Fibroblast of the aortic adventitia (primary cell): ENCODE measurements around the gene ANO7. TPM values are rescaled to one million over a fixed set of nuclear protein-coding genes. Genes with fewer than 3 reads are reported as not detected.

Experiments
- DNase-seq: peaks from one replicate; pipeline ENCODE4 v3.0.0-alpha.2; 2010; ENCODE audit warnings: low read depth
- H3K4me3 ChIP-seq: 2 replicates; pipeline ENCODE4 v1.5.1; 2011; ENCODE audit warnings: low read depth, mild to moderate bottlenecking, control low read depth, low read length, moderate library complexity
- CTCF ChIP-seq: IDR thresholded peaks from 2 replicates; pipeline ENCODE4 v1.5.1; 2011; ENCODE audit warnings: mild to moderate bottlenecking, low read length, control low read depth, inconsistent platforms; ENCODE audit not compliant: insufficient read depth
- total RNA-seq: library from RNA; depleted of rRNA; stranded (reverse); fragments of >200 nt; gene quantifications from 2 replicates; pipeline ENCODE4 v1.2.3, GENCODE V29; 2012; ENCODE audit warnings: low replicate concordance

ANO7 gene, protein sequence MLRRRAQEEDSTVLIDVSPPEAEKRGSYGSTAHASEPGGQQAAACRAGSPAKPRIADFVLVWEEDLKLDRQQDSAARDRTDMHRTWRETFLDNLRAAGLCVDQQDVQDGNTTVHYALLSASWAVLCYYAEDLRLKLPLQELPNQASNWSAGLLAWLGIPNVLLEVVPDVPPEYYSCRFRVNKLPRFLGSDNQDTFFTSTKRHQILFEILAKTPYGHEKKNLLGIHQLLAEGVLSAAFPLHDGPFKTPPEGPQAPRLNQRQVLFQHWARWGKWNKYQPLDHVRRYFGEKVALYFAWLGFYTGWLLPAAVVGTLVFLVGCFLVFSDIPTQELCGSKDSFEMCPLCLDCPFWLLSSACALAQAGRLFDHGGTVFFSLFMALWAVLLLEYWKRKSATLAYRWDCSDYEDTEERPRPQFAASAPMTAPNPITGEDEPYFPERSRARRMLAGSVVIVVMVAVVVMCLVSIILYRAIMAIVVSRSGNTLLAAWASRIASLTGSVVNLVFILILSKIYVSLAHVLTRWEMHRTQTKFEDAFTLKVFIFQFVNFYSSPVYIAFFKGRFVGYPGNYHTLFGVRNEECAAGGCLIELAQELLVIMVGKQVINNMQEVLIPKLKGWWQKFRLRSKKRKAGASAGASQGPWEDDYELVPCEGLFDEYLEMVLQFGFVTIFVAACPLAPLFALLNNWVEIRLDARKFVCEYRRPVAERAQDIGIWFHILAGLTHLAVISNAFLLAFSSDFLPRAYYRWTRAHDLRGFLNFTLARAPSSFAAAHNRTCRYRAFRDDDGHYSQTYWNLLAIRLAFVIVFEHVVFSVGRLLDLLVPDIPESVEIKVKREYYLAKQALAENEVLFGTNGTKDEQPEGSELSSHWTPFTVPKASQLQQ
- 1.1 and 1.7 TPM in 2 replicates for total RNA-seq

DNA sequence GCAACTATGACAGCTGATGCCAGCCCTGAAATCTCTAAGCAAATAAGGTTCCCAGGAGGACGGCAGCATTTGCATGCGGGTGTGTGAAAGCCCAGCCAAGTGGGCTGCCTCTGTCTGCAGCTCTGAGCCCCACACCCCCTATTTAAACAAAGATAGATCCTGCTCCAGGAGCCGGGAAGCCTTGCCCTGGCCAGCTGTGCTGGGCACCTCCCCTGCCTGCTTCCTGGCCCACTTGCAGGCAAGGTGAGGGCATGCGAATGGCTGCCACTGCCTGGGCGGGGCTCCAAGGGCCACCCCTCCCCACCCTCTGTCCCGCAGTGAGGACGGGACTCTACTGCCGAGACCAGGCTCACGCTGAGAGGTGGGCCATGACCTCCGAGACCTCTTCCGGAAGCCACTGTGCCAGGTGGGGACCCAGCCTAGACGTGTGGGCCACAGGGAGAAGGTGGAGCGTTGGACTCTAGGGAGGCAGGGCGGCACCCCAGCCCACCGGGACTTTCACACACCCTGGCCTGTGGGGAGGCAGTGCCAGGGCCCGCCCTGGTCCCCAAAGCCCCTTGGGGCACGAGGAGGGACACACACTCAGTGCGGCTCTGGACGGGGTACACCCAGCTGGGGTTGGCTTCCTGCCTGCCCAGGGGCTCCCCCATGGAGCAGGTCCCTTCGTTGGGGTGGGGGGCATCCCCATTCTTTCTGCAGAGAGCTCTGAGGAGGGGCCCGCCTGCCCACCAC, at the start of gene ANO7:
Gene ANO7 (plus strand): TSS at position 317 of the 732 bp plus-strand sequence. CDS start 1,387 bp downstream, outside the sequence.
- H3K4me3 ChIP-seq, result no peak within 1 kb of the TSS
- no peak for TF ChIP-seq CTCF
- DNase-seq, result no peak

GRCh38 chr2:241139531-241140444, 48.7 kb upstream of the ANO7 start:
- TF ChIP-seq CTCF, result no peak
- no peak overlapping the region for H3K4me3 ChIP-seq
- DNase-seq, result no peak

- DNase-seq, result no peak
- no peak for TF ChIP-seq CTCF
- H3K4me3 ChIP-seq, result no peak overlapping the region
These were observed 48.0 kb upstream of the ANO7 start for GRCh38 chr2:241140445-241140840.

DNA sequence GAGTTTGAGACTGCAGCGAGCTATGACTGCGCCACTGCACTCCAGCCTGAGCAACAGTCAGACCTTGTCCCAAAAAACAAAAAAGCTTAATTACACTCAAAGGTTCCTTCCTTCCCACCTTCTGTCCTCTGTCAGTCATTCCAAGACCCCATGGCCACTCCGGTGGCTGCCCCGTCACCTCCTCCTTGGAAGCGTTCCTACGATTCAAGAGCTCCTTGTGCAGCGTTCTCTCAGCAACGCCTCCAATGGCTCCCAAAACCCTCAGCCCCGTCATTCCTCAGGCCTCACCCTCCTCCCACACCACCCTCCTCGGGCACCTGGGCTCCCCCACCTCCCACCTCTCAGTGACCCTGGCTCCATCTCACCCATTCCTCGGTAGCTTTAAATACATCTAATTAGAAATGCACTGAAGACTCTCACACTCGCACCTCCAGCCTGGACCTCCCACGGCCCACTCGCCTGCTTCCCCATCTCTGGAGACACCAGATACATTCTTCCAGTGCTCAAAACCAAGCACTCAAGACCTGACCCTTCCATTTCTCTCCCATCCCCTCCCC, 47.2 kb upstream of the ANO7 start:
- no peak overlapping the region for H3K4me3 ChIP-seq
- TF ChIP-seq CTCF, result no peak
- DNase-seq, result no peak

- TF ChIP-seq CTCF, result no peak
These were observed 46.4 kb upstream of the ANO7 start for GRCh38 chr2:241142063-241142462.

More at GRCh38 chr2:241142063-241142462, 46.4 kb upstream of the ANO7 start:
- DNase-seq, result no peak
- no peak overlapping the region for H3K4me3 ChIP-seq
